ENCODE measurements around the gene NUTM2D.
"Not testable (repeated sequence)": the region's sequence is repeated elsewhere in the genome, so short reads cannot be mapped to it uniquely, and the experiment has no call there.

Gene NUTM2D

GRCh38 chr10:87379115-87379514 is 21.6 kb downstream of the NUTM2D start:
- not testable (repeated sequence) for H3K4me1 ChIP-seq (ENCODE audit: control insufficient read depth, insufficient read depth, low read length); H3K36me3 ChIP-seq (ENCODE audit: control insufficient read depth, insufficient read depth, low read length); H3K9me3 ChIP-seq (ENCODE audit: control insufficient read depth, insufficient read depth, low read length); H3K4me3 ChIP-seq (ENCODE audit: low read depth, low read length); H3K27ac ChIP-seq (ENCODE audit: low read depth, low read length); H3K9ac ChIP-seq (ENCODE audit: low read depth, low read length); H3K27me3 ChIP-seq (ENCODE audit: control insufficient read depth, insufficient read depth, low read length)

- not testable (repeated sequence) for H3K36me3 ChIP-seq (ENCODE audit: control insufficient read depth, insufficient read depth, low read length); H3K27ac ChIP-seq (ENCODE audit: low read depth, low read length); H3K4me1 ChIP-seq (ENCODE audit: control insufficient read depth, insufficient read depth, low read length); H3K9me3 ChIP-seq (ENCODE audit: control insufficient read depth, insufficient read depth, low read length); H3K27me3 ChIP-seq (ENCODE audit: control insufficient read depth, insufficient read depth, low read length); H3K9ac ChIP-seq (ENCODE audit: low read depth, low read length); H3K4me3 ChIP-seq (ENCODE audit: low read depth, low read length)
These were observed 25.8 kb downstream of the NUTM2D start for GRCh38 chr10:87383149-87383857.

GRCh38 chr10:87384283-87384682 is 26.7 kb downstream of the NUTM2D start:
- H3K27ac ChIP-seq (ENCODE audit: low read depth, low read length); H3K4me3 ChIP-seq (ENCODE audit: low read depth, low read length); H3K9ac ChIP-seq (ENCODE audit: low read depth, low read length); H3K9me3 ChIP-seq (ENCODE audit: control insufficient read depth, insufficient read depth, low read length); H3K36me3 ChIP-seq (ENCODE audit: control insufficient read depth, insufficient read depth, low read length); H3K27me3 ChIP-seq (ENCODE audit: control insufficient read depth, insufficient read depth, low read length); H3K4me1 ChIP-seq (ENCODE audit: control insufficient read depth, insufficient read depth, low read length): not testable (repeated sequence)

- H3K9me3 ChIP-seq (ENCODE audit: control insufficient read depth, insufficient read depth, low read length); H3K36me3 ChIP-seq (ENCODE audit: control insufficient read depth, insufficient read depth, low read length); H3K9ac ChIP-seq (ENCODE audit: low read depth, low read length); H3K27ac ChIP-seq (ENCODE audit: low read depth, low read length); H3K4me1 ChIP-seq (ENCODE audit: control insufficient read depth, insufficient read depth, low read length); H3K4me3 ChIP-seq (ENCODE audit: low read depth, low read length); H3K27me3 ChIP-seq (ENCODE audit: control insufficient read depth, insufficient read depth, low read length): not testable (repeated sequence)
These were observed 28.3 kb downstream of the NUTM2D start for GRCh38 chr10:87385762-87386360.

- H3K27ac ChIP-seq (ENCODE audit: low read depth, low read length); H3K27me3 ChIP-seq (ENCODE audit: control insufficient read depth, insufficient read depth, low read length); H3K4me3 ChIP-seq (ENCODE audit: low read depth, low read length); H3K9ac ChIP-seq (ENCODE audit: low read depth, low read length); H3K36me3 ChIP-seq (ENCODE audit: control insufficient read depth, insufficient read depth, low read length); H3K4me1 ChIP-seq (ENCODE audit: control insufficient read depth, insufficient read depth, low read length); H3K9me3 ChIP-seq (ENCODE audit: control insufficient read depth, insufficient read depth, low read length): not testable (repeated sequence)
These were observed 33.8 kb downstream of the NUTM2D start for GRCh38 chr10:87391360-87391759.

- not testable (repeated sequence) for H3K27me3 ChIP-seq (ENCODE audit: control insufficient read depth, insufficient read depth, low read length); H3K36me3 ChIP-seq (ENCODE audit: control insufficient read depth, insufficient read depth, low read length); H3K9ac ChIP-seq (ENCODE audit: low read depth, low read length); H3K27ac ChIP-seq (ENCODE audit: low read depth, low read length); H3K4me3 ChIP-seq (ENCODE audit: low read depth, low read length); H3K9me3 ChIP-seq (ENCODE audit: control insufficient read depth, insufficient read depth, low read length); H3K4me1 ChIP-seq (ENCODE audit: control insufficient read depth, insufficient read depth, low read length)
These were observed 38.7 kb downstream of the NUTM2D start for GRCh38 chr10:87396206-87396605.

GRCh38 chr10:87398436-87398835 is 40.9 kb downstream of the NUTM2D start:
- H3K4me1 ChIP-seq (ENCODE audit: control insufficient read depth, insufficient read depth, low read length); H3K9me3 ChIP-seq (ENCODE audit: control insufficient read depth, insufficient read depth, low read length); H3K9ac ChIP-seq (ENCODE audit: low read depth, low read length); H3K4me3 ChIP-seq (ENCODE audit: low read depth, low read length); H3K27ac ChIP-seq (ENCODE audit: low read depth, low read length); H3K27me3 ChIP-seq (ENCODE audit: control insufficient read depth, insufficient read depth, low read length); H3K36me3 ChIP-seq (ENCODE audit: control insufficient read depth, insufficient read depth, low read length): not testable (repeated sequence)

- H3K4me1 ChIP-seq (ENCODE audit: control insufficient read depth, insufficient read depth, low read length); H3K4me3 ChIP-seq (ENCODE audit: low read depth, low read length); H3K27me3 ChIP-seq (ENCODE audit: control insufficient read depth, insufficient read depth, low read length): not testable (repeated sequence)
These were observed 50.2 kb downstream of the NUTM2D start for GRCh38 chr10:87407516-87408467.

GRCh38 chr10:87413921-87414320 is 56.4 kb downstream of the NUTM2D start:
- H3K27me3 ChIP-seq (ENCODE audit: control insufficient read depth, insufficient read depth, low read length); H3K27ac ChIP-seq (ENCODE audit: low read depth, low read length); H3K4me3 ChIP-seq (ENCODE audit: low read depth, low read length); H3K9me3 ChIP-seq (ENCODE audit: control insufficient read depth, insufficient read depth, low read length); H3K9ac ChIP-seq (ENCODE audit: low read depth, low read length); H3K4me1 ChIP-seq (ENCODE audit: control insufficient read depth, insufficient read depth, low read length); H3K36me3 ChIP-seq (ENCODE audit: control insufficient read depth, insufficient read depth, low read length): not testable (repeated sequence)

More at GRCh38 chr10:87407516-87408467, 50.2 kb downstream of the NUTM2D start:
- not testable (repeated sequence) for H3K9ac ChIP-seq (ENCODE audit: low read depth, low read length); H3K9me3 ChIP-seq (ENCODE audit: control insufficient read depth, insufficient read depth, low read length); H3K36me3 ChIP-seq (ENCODE audit: control insufficient read depth, insufficient read depth, low read length); H3K27ac ChIP-seq (ENCODE audit: low read depth, low read length)

Measured in HUES48 (cell line).